HUES64 (cell line): ENCODE results near the gene SLC25A21.
"Not testable (repeated sequence)": the region's sequence is repeated elsewhere in the genome, so short reads cannot be mapped to it uniquely, and the experiment has no call there.

Source experiments
- H3K27ac ChIP-seq: 2 replicates; pipeline ENCODE4 v1.7.0; 2013; ENCODE audit warnings: low read depth, low read length, inconsistent platforms
- H3K27me3 ChIP-seq: 2 replicates; pipeline ENCODE4 v1.6.1; 2013; ENCODE audit warnings: mild to moderate bottlenecking, low read length; ENCODE audit not compliant: insufficient read depth
- H3K36me3 ChIP-seq: 2 replicates; pipeline ENCODE4 v1.6.1; 2013; ENCODE audit warnings: mild to moderate bottlenecking, low read length; ENCODE audit not compliant: insufficient read depth
- H3K4me1 ChIP-seq: 2 replicates; pipeline ENCODE4 v1.6.1; 2013; ENCODE audit warnings: mild to moderate bottlenecking, low read length, moderate library complexity; ENCODE audit not compliant: insufficient read depth
- H3K4me3 ChIP-seq: 2 replicates; pipeline ENCODE4 v1.5.1; 2013; ENCODE audit warnings: mild to moderate bottlenecking, low read length, moderate library complexity
- H3K9ac ChIP-seq: 2 replicates; pipeline ENCODE4 v1.6.1; 2013; ENCODE audit warnings: mild to moderate bottlenecking, low read depth, low read length
- H3K9me3 ChIP-seq: 2 replicates; pipeline ENCODE4 v1.6.1; 2013; ENCODE audit warnings: low read depth, low read length; ENCODE audit not compliant: insufficient read depth
- WGBS: fragments of 150-250, 120-280 bp; methylation state at CpG from one replicate; pipeline ENCODE4 v1.1.7; 2013; ENCODE audit warnings: missing lambda C conversion rate; 5-methylcytosine and 5-hydroxymethylcytosine counted together

Gene SLC25A21

DNA sequence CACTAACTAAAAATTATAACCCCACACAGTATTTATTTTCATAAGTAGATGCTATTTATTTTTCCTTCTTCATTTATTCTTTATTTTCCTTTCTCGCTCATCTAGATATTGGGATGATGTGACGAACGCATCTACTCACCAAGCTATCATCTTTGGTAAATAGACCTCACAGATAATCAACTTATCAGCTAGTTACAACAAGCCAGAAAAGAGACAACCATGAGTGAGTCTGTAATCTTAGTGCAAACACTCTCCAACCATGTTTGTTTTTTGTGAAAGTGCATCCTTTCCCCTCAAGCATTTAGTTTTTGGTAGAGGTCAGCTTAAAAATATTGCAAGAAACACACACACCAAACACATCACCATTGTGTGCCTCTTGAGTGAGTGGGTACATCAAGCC lies 84.9 kb downstream of the SLC25A21 start:
- H3K36me3 ChIP-seq: no peaks in the 10 kb centered on the region
- H3K27ac ChIP-seq: no peak overlapping the region
- no peaks in the 10 kb centered on the region for H3K9me3 ChIP-seq
- H3K27me3 ChIP-seq: no peaks in the 10 kb centered on the region
- WGBS: 100% methylated on average over 3 of the region's 3 CpGs
- no peak overlapping the region for H3K4me3 ChIP-seq
- peaks cover 4% of the 10 kb centered on the region; the same call in 1 of the 2 replicates for H3K4me1 ChIP-seq
- H3K9ac ChIP-seq: no peak overlapping the region

DNA sequence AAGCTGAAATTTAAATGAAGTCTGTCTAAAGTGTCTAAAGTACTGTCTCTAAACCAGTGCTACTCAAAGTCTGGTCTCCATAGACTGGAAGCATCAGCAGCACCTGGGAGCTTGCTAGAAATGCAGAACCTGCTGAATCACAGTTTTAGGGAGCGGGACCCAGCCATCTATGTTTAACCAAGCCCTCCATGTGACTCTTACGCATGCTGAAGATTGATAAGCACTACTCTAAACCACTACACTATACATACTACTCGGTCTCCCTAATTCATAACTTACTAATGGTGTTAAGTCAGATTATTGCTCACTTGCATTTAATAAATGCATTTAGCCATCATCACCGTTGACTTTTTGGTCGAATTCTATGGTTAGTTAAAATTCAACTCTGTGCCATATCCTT lies 88.8 kb downstream of the SLC25A21 start:
- H3K36me3 ChIP-seq: no peaks in the 10 kb centered on the region
- no peaks in the 10 kb centered on the region for H3K9me3 ChIP-seq
- H3K4me1 ChIP-seq: no peaks in the 10 kb centered on the region
- H3K27ac ChIP-seq: no peak overlapping the region
- H3K9ac ChIP-seq: no peak overlapping the region
- 73% methylated on average over 5 of the region's 5 CpGs for WGBS
- no peaks in the 10 kb centered on the region for H3K27me3 ChIP-seq
- H3K4me3 ChIP-seq: no peak overlapping the region

DNA sequence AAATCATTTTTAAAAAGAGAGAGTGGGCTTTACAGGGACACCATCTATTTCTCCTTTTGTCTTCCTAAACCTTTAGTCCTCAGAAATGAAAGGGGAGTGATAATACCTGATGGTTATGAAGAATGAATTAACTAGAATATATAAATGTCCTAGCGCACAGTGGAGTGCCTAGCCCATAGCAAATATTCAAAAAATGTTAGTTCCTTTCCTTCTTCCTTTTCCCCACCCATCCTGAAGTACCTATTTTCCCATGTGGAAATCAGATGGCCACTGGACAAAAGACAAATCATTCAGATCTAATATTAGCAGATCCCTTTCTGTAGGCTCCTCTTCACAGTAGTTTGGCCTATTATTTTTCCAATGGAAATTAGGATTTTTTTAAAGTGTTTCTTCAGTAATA lies 90.0 kb downstream of the SLC25A21 start:
- Histone ChIP-seq H3K27me3 (no peaks in the 10 kb centered on the region), H3K27ac (no peak overlapping the region), H3K9me3 (no peaks in the 10 kb centered on the region), H3K4me3 (no peak overlapping the region), H3K4me1 (no peaks in the 10 kb centered on the region), H3K9ac (no peak overlapping the region), H3K36me3 (no peaks in the 10 kb centered on the region)
- 0% methylated on average over 1 of the region's 1 CpG for WGBS

DNA sequence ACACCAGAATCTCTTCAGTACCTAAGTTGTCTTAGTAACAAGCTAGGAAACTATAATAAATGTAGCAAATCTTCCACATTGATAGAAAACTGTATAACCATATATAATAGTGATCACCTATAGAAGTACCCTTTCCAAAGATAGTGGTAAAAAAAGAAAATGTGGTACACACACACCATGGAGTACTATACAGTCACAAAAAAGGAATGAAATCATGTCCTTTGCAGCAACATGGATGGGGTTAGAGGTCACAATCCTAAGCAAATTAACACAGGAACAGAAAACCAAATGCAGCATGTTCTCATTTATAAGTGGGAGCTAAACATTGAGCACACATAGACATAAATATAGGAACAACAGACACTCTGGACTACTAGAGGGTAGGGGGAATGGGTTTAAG lies 90.5 kb downstream of the SLC25A21 start:
- no peaks in the 10 kb centered on the region for H3K4me1 ChIP-seq
- no peaks in the 10 kb centered on the region for H3K9me3 ChIP-seq

DNA sequence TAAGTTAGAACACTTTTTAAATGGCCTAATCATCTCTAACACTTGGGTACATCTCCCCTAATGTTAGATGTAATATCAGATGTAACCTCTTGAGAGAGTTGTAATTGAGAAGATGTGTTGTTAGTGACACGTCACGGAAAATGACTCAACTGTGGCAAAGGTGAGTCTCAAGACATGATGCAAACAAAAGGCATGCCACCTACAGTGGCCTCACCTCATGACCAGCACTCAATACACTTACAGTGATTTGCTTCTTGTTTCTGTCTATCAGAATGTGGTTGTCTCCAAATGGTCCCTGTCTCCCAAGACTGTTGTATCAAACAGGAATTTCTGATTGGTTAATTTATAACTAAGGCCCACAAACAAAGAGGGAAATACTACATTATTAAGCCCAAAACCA lies 91.2 kb downstream of the SLC25A21 start:
- no peak overlapping the region for H3K9ac ChIP-seq
- no peaks in the 10 kb centered on the region for H3K9me3 ChIP-seq
- no peaks in the 10 kb centered on the region for H3K27me3 ChIP-seq
- H3K4me1 ChIP-seq: no peaks in the 10 kb centered on the region
- no peaks in the 10 kb centered on the region for H3K36me3 ChIP-seq
- no peak overlapping the region for H3K27ac ChIP-seq
- H3K4me3 ChIP-seq: no peak overlapping the region
- WGBS: 100% methylated on average over 2 of the region's 2 CpGs

More for the DNA sequence above, 90.5 kb downstream of the SLC25A21 start:
- Histone ChIP-seq H3K9ac (no peak overlapping the region), H3K27me3 (no peaks in the 10 kb centered on the region), H3K4me3 (no peak overlapping the region), H3K27ac (no peak overlapping the region), H3K36me3 (no peaks in the 10 kb centered on the region)

DNA sequence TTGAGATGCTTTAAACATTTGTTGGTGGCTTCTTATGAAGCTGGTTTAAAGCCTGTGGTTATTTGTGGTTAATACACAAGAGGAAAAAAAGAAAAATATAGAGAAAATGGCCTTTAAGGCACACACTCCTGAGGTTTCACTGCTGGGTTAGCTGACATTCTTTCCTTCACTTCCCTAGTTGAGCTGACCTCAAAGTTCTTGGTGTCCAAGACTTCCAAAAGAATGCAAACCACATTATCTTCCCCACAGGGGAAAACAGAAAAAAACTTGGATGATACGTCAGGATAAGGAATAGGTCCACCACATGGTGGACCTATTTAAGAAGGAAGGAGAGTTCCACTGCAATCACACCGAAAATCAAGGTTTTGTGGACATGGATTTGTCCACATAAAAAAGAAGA lies 94.3 kb downstream of the SLC25A21 start:
- Histone ChIP-seq H3K36me3 (no peaks in the 10 kb centered on the region), H3K4me1 (no peaks in the 10 kb centered on the region), H3K9me3 (no peaks in the 10 kb centered on the region), H3K27me3 (no peaks in the 10 kb centered on the region), H3K4me3 (no peak overlapping the region), H3K27ac (no peak overlapping the region), H3K9ac (no peak overlapping the region)
- WGBS: 91% methylated on average over 2 of the region's 2 CpGs

DNA sequence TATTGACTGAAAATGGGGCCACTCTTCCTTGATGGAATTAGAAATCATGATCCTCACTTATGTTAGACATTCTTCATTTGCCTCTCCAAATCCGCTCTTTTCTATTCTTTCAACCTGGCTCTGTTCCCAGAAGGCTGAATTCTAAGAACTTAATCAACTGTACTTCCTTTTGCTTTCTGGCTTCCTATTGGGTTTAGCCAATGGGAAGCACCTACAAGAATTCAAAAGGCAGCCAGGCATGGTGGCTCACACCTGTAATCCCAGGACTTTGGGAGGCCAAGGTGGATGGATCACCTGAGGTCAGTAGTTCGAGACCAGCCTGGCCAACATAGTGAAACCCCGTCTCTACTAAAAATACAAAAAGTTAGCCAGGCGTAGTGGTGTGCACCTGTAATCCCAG lies 98.1 kb downstream of the SLC25A21 start:
- 92% methylated on average over 4 of the region's 4 CpGs for WGBS
- H3K27ac ChIP-seq, H3K36me3 ChIP-seq, H3K9ac ChIP-seq, H3K4me1 ChIP-seq, H3K9me3 ChIP-seq, H3K4me3 ChIP-seq, H3K27me3 ChIP-seq: not testable (repeated sequence)

DNA sequence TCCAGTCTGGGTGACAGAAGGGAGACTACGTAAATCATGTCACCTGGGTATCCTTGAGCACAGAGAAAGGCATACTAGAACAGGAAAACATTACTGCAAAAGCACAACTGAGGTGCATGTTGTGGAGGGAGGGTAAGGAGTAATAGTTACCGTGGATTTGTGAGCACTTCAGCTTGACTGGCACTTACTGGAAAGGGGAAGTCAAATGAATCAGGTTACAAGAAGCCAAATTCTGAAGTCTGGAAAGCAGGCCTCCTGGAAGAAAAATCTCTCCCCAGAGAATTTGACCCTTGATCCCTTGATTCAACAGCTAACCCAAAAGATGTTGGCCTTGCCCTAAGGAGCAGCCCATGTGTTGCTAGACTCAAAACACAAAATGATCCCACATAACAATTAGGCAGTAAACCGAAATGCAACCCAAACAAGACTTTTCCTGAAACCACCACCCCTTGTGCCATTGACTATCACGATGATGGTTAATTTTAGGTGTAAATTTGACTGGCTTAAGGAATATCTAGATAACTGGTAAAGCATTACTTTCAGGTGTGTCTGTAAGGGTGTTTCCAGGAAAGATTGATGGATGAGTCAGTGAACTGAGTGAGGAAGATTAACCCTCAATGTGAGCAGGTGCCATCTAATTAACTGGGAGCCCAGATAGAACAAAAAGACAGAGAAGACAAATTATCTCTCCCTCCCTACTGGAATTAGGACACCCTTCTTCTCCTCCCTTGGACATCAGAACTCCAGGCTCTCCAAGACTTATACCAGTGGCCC lies 108.8 kb downstream of the SLC25A21 start:
- Histone ChIP-seq H3K4me3 (no peak overlapping the region), H3K27ac (no peak overlapping the region), H3K4me1 (peaks cover 21% of the 10 kb centered on the region; the same call in 1 of the 2 replicates), H3K36me3 (no peaks in the 10 kb centered on the region), H3K9ac (no peak overlapping the region), H3K9me3 (no peaks in the 10 kb centered on the region), H3K27me3 (no peaks in the 10 kb centered on the region)
- WGBS: 94% methylated on average over 4 of the region's 4 CpGs

DNA sequence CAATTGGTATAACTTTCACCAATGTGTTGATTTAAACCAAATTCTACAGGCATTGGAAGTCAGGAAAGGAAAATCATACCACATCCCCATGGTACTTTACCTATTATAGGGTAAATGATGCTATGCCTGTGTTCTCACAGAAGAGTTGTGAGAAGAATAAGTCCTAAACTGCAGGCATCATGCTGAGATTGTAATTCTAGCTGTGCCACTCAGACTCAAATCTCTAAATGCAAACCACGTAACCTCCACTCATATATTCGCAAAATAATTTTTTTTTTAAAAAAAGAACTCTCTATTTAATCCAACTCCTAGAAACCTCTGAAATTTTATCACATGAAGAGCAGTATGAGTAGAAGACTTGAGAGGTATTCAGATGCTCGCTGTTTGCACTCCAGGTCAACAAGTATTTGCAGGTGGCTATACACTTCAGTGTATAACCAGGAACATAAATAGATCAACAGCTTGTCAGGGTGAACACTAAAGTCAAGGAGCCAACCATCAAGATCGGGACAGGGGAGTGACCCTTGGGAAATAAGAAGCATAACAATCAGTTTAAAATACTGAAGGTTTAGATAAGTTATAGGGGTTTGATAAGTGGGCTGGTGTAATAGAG lies 110.1 kb downstream of the SLC25A21 start:
- no peak overlapping the region for H3K4me3 ChIP-seq
- H3K36me3 ChIP-seq: no peaks in the 10 kb centered on the region
- WGBS: 95% methylated on average over 4 of the region's 4 CpGs
- H3K9me3 ChIP-seq: no peaks in the 10 kb centered on the region
- H3K27me3 ChIP-seq: no peaks in the 10 kb centered on the region
- H3K27ac ChIP-seq: no peak overlapping the region
- H3K4me1 ChIP-seq: peaks cover 22% of the 10 kb centered on the region
- H3K9ac ChIP-seq: no peak overlapping the region

DNA sequence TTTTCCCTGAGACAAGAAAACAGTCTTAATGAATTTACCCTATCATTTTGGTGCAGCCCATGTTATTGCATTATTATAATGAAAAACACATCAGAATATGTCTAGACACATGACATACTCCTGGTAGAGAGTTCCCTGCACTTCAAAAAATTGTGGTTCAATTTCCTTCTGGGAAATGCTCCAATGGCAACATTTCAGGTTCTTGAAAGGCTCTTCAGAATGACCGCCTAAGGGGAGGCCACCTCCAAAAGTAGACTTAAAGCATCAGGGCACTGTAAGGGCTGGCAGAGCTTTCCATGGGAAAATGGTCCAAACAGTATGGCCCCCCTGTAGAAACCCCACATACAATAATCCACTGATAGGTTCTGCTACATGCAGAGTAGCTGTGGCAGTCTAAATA lies 110.7 kb downstream of the SLC25A21 start:
- no peaks in the 10 kb centered on the region for H3K9me3 ChIP-seq
- H3K36me3 ChIP-seq: no peaks in the 10 kb centered on the region
- H3K4me3 ChIP-seq: no peak overlapping the region
- peaks cover 28% of the 10 kb centered on the region for H3K4me1 ChIP-seq
- H3K9ac ChIP-seq: no peak overlapping the region
- WGBS: 94% methylated on average over 1 of the region's 1 CpG
- H3K27me3 ChIP-seq: no peaks in the 10 kb centered on the region
- no peak overlapping the region for H3K27ac ChIP-seq

DNA sequence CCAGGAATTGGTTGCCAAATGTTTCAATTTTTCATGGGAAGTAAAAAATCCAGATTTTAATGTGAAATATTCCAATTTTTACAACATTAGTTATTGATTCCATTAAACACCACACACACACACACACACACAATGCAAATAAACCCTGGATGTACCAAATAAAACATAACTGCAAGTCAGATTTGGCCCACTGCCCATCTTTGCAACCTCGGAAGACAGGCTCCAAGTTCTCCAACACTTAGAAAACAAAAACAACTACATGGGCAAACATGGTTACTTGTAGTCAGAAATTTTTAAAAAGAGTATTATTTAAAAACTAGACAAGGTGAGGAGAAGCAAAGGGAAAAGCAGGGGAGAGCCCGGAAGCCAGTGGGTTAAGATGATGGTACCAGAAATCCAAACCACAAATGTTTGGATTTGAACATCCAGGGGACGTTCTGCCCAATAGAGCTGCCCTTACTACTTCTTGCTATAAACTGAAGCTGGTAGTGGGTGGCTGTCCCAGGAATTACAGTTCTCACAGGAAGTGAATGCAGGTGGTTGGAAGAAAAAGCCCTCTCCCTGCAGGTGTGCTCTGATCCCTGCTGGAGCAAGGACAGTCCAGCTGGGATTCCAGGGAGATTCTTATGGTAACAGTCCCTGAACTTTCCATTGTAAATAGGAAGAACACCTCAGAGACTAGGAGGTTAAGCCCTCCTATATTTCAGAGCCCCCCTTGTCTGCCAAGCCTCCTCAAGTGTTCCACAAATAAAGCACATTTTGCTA lies 111.7 kb downstream of the SLC25A21 start:
- H3K4me1 ChIP-seq: peaks cover 31% of the 10 kb centered on the region
- H3K4me3 ChIP-seq: no peak overlapping the region
- H3K9me3 ChIP-seq: no peaks in the 10 kb centered on the region
- H3K9ac ChIP-seq: no peak overlapping the region
- no peaks in the 10 kb centered on the region for H3K27me3 ChIP-seq
- H3K36me3 ChIP-seq: no peaks in the 10 kb centered on the region
- no peak overlapping the region for H3K27ac ChIP-seq
- WGBS: 91% methylated on average over 3 of the region's 3 CpGs
